SK-N-MC (cell line): ENCODE data around the gene CIAO3.

ENCODE experiments used
- EZH2 ChIP-seq: fragments of 200-600 bp; sonication (generic); IDR thresholded peaks from one replicate; pipeline ENCODE4 v1.6.1; 2017; ENCODE audit warnings: antibody characterized with exemption
- POLR2AphosphoS5 ChIP-seq: IDR thresholded peaks from 2 replicates; pipeline ENCODE4 v1.6.1; 2012; ENCODE audit warnings: mild to moderate bottlenecking, low read depth, low read length, borderline replicate concordance

DNA sequence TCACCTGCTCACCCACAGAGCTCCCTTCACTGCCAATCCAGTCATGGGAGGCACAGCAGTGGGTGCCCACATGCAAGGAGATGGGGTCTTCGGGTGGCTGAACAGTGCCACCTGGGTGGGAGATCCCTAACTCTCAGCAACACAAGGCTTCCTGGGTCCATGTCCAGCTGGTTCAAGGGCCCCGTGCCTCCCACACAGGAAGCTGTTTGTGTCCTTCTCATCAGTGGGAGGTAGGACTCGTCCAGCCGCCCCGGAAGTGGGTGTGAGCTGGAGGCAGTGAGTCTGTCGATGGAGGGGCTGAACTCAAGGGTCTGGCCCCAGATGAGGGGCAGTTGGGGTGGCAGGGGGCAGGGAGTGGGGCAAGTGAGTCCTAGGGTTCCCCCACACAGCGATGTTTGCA lies 36.8 kb downstream of the CIAO3 start:
- no peak for TF ChIP-seq EZH2
- TF ChIP-seq POLR2AphosphoS5, result no peak
